Measurements from ENCODE around the gene IL21R.

DNA sequence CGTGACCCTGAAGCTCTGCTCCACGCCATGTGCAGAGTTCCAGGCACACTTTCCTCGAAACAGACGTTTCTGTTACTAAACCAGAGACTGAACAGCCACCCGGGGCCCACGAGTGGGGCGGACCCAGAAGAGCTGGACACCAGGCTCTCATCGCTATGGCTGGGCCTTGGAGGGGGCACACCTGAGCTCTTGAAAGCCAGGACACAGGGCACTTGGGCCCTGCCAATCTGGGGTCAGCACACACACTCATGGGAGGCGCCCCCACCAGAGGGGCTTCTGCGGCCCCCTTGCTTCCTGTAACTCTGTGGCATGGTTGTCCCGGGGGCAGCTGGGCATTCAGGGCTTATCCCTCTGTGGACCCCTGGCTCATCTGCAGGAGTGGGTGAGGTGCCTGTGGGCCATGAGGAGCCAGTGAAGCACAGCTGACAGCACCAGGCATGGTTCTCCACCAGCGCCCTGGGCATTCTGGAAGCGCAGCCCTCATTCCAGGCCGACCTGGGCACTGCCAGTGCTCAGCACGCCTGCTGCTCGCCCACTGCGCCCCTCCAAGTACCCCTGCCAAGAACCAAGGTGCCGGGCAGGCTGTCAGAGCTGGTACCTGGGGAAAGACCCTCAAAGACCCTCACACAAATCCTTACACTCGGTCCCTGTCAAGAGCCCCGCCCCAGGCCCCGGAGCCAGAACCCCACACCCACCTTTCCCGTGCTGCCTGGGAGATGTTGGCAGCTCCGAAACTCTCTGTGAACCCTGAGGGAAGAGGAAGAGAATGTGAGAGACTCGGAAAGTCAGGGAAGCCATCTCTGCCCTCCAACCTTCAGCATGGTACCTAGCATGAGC is 61.1 kb downstream of the IL21R start:
- TF ChIP-seq, protein P1, sequence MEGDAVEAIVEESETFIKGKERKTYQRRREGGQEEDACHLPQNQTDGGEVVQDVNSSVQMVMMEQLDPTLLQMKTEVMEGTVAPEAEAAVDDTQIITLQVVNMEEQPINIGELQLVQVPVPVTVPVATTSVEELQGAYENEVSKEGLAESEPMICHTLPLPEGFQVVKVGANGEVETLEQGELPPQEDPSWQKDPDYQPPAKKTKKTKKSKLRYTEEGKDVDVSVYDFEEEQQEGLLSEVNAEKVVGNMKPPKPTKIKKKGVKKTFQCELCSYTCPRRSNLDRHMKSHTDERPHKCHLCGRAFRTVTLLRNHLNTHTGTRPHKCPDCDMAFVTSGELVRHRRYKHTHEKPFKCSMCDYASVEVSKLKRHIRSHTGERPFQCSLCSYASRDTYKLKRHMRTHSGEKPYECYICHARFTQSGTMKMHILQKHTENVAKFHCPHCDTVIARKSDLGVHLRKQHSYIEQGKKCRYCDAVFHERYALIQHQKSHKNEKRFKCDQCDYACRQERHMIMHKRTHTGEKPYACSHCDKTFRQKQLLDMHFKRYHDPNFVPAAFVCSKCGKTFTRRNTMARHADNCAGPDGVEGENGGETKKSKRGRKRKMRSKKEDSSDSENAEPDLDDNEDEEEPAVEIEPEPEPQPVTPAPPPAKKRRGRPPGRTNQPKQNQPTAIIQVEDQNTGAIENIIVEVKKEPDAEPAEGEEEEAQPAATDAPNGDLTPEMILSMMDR (IDR thresholded peaks at IDR 0.05), result no peak
- no peak for TF ChIP-seq POLR2A (IDR thresholded peaks at IDR 0.05)

Measured in heart left ventricle (tissue), 13 donors.